ENCODE data around the gene GRAP2.
"Not testable (repeated sequence)": the region's sequence is repeated elsewhere in the genome, so short reads cannot be mapped to it uniquely, and the experiment has no call there.

GRAP2 gene

DNA sequence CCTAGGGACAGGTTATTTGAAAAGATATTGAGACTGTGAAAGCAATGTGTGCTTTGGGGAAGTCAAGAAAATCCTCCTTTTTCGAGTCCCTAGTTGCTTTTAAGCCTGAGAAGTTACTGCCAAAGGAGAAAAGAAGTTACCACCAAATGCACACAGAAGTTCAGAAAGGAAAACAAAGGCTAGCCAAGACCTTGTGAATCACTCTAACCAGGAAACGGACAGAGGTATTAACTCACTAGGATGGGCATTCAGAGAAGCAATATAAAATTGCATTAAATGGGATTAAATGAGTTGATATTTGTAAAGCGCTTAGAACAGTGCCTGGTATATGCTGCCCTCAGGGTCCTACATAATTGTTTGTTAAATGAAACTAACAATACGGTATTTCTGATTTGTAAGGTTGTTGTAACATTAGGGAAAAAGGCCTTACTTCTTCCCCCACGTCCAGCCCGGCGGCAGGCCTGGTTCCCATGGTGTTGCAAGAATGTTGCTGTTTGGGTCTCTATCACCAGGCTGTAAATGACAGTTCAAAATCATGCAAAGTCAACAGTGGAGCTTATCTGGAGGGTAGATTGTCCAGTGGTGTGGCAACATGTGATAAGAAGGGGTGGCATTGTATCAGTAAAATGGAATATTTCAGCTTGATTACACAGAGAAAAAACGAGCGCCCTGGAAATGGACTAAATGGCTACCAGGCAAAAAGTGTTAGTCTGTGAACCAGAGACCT is 66.4 kb downstream of the GRAP2 start:
- DNase-seq (ENCODE audit: low spot score) = no peak

DNA sequence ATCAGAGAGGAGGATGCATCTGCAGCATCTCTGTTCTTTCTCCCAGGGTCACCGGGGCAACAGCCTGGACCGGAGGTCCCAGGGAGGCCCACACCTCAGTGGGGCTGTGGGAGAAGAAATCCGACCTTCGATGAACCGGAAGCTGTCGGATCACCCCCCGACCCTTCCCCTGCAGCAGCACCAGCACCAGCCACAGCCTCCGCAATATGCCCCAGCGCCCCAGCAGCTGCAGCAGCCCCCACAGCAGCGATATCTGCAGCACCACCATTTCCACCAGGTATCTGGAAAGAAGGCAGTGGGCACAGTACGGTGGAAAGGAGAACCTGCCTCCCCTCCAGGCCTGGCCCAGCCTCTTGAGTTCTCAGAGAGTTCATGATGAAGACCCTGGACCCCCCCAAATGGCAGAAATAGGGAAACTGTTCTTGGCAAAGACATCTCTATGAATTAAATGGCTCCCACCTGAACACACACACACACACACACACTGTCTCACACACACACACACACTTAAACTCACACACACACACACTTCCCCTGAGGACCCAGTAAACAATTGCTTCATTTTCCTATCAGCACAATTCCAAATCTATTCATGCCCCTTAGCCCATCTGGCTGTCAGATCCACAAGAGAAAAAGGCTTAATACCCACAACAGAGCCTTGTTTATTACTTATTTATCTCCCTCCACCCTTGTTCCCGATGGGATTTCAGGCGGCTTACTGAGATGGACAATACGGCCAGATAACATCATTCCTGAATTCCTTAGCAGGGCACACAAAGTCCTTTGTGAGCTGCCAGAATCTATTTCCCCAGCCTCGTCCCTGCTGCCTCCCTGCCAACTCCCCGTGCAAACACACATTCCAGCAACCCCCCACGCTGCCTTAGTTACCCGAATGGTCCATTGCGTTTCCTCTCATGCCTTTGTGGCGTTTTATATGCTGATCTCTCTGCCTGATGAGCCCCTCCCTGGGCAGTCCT is 67.4 kb downstream of the GRAP2 start:
- DNase-seq (ENCODE audit: low spot score) = peak; percentile 65

DNA sequence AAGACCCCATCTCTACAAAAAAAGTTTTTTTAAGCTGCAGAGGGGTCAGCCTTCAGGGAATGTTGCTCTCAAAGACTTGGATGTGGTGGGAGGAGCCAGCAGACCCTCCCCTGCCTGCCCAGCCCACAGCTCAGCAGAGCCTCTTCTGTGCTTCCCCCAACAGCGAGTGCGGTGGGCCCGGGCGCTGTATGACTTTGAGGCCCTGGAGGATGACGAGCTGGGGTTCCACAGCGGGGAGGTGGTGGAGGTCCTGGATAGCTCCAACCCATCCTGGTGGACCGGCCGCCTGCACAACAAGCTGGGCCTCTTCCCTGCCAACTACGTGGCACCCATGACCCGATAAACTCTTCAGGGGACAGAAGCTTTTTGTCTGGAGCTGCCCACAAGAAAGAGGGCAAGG is 69.9 kb downstream of the GRAP2 start:
- DNase-seq (ENCODE audit: low spot score) = no peak

DNA sequence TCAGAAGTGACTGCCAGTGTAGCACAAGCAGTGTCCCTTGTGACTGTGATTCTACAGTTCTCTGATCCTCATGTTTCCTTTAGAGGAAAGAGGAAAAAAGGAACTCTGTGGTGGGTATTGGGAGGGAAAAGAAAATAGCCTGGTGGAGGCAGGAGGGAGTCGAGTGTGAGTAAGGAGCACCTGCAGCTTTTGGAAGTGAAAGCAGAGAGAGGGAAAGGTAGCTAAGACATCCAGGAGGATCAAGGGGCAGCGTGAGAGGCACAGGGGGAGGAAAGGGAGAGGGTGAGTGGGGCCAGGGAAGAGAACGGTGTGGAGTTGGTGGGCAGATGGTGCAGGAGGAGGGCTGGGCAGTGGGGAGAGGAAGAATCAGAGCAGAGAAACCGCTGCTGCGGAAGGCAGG is 71.8 kb downstream of the GRAP2 start:
- DNase-seq (ENCODE audit: low spot score) = no peak

DNA sequence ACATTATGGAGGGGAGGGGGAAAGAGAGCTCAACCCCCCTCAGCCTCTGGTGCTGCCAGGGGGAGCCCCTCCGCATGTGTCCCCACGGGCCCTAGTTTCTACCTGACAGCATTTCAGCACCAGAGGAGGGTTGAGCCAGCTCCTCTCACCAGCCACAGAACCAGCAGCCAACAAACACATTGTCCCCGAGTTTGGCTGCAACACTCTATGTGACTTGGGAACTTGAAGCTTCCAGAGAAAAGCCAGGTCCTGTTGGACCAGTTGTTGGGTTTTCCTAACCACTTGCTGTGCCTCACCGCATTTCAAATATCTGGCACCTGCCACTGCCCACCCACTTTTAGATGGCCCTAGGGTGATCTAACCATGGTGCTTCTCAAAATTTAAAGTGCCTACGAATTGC is 72.8 kb downstream of the GRAP2 start:
- DNase-seq (ENCODE audit: low spot score) = no peak

DNA sequence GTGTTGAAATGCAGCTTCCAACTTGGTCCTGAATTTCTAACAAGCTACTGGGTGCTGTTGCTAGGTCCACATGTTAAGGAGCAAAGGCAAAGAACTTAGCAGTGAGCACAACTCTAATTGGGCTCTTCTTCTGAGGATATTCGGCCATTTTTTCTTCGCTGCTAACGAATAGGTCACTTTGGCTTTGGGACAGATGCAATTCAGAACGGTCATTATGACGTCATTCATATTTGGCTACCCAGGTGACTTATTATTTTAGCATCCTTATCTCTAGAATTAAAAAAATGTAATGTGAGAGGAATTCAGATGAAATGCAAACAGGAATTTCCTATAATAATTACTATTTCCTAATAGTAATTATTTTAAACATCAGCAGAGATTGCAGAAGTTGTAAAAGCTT is 73.2 kb downstream of the GRAP2 start:
- DNase-seq (ENCODE audit: low spot score) = no peak

DNA sequence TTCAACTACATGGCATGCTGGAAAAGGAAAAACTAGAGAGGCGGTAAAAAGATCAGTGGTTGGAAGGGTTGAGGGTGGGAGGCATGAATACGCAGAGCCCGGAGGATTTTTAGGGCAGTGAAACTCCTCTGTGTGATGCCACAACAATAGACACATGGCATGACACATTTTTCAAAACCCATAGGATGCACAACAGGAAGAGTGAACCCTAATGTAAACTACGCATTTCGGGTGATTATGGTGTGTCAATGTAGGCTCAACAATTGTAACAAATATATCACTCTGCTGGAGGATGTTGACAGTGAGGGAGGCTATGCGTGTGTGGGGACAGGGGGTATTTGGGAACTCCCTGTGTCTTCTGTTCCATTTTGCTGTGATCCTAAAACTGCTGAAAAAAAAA is 78.2 kb downstream of the GRAP2 start:
- DNase-seq (ENCODE audit: low spot score) = no peak

DNA sequence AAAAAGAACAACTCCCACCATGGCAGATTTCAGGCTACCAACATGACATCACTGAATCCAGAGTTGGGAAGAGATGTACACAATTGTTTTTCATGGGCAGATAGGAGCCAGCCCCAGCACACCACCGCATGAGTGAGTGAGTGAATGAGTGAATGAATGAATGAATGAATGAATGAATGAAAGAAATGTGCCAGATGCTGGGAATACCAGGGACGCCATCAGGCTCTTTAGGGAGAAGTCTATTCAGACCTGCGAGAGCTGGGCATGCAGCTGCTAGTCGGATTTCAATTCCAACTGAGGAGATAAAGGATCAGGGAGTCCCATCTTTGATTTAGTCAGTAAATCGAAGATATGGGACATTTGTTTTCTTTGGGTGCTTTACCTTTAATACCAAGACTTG is 78.6 kb downstream of the GRAP2 start:
- DNase-seq (ENCODE audit: low spot score) = no peak

DNA sequence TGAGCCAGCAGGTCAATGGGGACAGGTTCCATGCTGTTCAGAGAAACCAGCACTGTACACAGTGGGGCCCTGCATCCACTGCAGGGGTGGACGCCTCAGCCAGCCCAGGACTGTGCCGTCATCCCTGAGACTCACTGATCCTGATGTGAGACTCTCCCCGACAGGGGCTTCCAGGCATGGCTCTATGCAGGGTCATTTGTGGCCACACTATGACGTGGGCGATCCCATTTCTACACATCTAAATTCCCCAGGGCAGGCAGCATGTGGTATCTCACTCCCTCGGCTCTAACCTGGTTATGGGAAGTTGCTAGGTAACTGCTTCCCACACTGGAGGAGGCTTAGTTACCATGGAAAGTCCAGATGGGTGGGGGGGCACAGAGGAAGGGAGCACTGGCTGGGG is 79.7 kb downstream of the GRAP2 start:
- no peak for DNase-seq (ENCODE audit: low spot score)

DNA sequence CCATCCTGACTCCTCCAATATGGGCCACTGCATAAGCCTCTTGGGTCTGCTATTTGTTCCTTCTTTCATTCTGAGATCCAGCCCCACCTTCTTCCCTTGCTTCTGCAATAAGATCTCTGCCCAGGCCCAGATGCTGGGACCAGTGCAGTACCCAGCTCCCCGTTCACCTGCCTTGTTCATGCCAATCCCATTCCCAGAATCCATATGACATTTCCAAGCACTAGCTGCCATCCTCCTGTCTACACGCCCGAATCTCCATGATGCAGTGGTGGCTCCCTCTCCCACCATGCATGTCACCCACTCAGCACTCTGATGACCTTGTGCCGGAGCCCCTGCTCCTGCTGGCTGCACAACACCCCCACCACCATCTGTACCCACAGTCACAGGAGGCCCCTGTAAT is 82.5 kb downstream of the GRAP2 start:
- DNase-seq (ENCODE audit: low spot score) = no peak

DNA sequence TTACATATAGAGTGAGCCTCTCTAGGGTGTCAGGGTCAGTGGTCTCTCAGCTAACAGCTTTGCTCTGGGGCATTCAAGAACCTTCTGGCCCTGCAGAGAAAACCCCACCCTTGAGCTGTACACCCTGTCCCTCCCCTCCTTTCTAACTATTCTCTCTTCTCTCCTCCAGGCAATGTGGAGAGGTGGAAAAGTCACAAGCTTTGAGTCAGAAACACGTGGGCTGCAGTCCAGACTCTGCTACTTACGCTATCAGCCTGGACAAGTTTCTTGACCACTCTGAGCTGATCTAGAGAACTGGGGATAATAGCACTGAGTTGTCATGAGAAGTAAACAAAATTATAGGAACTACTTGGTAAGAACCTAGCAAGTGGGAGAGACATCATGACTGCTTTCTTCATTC is 83.1 kb downstream of the GRAP2 start:
- no peak for DNase-seq (ENCODE audit: low spot score)

DNA sequence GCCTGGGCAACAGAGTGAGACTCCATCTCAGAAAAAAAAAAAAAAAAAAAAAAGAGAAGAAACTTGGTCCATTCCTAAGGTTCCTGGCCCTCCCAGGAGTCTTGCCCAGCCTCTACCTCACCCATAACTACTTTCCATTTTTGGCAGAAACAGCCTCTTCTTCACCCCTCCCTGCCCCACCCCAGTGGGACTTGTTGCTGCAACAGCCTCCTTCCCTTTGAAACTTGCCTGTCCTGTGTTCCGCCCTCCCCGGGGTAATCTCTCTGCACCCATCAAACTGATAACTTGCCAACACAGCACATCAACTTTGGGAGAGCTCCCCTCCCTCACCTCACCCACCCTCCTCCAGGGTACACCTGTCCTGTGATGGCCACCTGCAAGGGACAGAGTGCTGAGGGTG is 83.9 kb downstream of the GRAP2 start:
- DNase-seq (ENCODE audit: low spot score) = no peak

DNA sequence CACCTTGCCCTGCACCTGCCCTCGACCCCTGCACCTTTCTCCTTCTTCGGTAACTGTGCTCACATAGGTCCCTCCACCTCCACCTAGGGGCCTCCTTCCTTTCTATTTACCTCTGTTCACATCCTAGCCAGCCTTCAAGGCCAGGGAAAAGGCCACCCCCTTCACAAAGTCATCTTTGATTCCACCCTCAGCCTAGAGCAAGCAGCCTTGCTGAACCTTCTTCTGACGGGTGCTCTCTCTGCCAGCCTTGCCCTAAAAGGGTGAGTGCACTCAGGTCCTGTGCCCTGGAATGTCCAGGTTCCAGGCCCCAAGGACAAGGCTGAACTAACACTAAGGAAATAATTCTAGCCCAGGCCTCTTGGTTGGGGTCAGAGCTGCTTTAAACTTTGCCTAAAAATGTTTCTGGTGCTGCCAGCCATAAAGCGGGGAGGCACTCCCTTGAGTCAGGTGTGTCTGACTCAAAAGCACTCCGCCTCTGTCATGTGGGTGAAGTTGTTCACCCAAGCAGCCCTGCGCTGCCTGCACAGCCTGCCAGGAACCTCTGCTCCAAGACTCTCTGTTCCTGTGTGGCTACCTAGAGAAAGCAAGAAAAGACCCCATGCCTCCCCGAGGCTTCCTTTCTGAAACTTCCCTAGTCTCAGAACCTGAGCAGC is 84.6 kb downstream of the GRAP2 start:
- no peak for DNase-seq (ENCODE audit: low spot score)

DNA sequence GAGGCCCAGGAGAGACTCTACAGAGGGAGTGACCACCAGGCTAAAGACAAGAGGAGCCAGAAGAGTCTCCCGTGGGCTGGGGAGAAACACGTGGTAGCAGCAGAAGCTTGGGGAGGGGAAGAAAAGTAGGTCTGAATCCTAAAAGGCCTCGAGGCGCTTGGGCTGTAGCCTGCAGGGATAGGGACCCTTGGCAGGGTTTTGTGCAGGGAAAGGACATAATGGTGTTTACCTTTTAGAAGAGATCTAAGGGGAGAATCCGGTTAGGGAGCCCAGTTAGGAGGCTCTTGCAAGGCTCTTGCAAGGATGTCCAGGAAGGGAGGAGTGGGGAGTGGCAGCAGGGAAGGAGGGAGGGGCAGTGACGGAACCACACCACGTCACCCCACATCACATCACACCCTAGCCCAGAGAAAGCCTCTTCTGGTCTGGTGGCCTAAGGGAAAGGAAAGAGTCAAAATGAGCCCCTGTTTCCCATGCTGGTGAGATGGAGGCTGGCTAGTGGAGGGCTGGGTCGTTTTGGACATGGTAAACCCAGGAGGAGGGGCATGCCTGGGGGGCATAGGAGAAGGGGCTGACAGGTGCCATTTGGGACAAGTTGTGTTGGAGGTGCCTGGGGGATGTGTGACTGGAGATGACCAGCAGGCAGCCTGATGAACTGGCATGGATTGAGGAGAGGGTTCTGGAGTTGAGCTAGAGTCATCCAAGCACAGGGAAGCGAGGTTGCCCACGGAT is 87.7 kb downstream of the GRAP2 start:
- DNase-seq (ENCODE audit: low spot score) = no peak

DNA sequence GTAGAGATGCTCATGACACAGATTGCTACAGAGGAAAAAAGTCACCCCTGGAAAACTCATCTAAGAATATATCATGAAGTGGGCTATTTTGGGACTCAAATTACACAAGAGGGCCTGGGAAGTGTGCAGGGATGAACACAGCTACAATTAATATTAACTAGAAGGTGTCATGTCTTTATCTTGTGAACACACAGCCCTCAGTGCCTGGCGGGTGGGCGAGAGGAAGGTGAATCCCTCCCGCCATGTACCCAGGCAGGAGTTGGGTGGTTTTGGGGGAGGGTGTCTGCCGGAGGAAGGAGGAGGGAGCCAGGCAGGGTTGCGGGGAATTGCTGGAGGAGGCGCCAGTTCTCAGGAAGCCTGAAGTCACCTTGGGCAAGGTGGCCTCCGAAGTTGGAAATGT is 88.7 kb downstream of the GRAP2 start:
- DNase-seq (ENCODE audit: low spot score) = no peak

DNA sequence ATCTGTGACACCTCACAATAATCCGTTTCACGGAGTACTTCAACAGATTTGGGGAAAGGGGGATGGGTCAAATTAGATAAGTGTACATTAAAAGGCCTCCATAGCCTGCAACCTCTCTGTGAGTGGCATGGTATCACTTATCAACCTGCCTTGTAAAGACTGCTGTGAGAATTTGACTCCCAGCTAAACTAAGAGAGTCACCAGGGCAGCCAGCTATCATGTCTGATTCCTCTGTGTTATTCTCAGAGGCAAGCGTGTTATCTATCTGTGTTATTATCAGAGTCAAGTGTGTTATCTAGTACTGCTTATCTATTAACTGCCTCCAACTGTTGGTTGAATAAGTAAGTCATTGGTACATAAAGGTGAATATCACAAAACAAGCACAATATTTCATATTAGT is 89.8 kb downstream of the GRAP2 start:
- DNase-seq (ENCODE audit: low spot score) = no peak

DNA sequence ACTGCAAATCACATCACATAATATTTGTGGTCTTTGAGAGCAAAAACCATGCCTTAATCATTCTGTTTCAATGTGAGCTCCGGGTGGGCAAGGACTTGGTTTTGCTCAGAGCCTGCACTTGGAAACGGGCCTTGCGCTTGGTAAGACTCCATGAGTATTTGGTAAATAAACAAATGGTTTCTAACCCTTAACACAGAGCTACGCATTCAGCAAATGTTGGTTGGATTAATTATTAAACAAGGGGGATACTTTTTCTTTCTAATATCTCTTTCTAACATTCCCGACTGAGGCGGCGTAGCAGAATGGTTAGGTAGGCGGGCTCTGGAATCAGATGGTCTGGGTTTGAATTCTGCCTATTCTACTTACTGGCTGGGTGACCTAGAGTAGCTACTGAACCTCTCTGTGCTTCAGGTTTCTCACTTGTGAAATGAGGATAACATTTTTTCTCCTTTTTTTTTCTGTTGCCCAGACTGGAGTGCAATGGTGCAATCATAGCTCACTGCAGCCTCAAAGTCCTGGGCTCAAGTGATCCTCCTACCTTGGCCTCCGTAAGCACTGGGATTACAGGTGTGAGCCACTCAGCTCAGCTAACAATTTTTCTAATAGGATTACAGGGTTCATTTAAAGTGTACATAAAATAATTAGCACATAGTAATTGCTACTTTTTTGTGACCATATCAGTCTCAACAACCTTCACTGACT is 90.4 kb downstream of the GRAP2 start:
- DNase-seq (ENCODE audit: low spot score) = no peak

DNA sequence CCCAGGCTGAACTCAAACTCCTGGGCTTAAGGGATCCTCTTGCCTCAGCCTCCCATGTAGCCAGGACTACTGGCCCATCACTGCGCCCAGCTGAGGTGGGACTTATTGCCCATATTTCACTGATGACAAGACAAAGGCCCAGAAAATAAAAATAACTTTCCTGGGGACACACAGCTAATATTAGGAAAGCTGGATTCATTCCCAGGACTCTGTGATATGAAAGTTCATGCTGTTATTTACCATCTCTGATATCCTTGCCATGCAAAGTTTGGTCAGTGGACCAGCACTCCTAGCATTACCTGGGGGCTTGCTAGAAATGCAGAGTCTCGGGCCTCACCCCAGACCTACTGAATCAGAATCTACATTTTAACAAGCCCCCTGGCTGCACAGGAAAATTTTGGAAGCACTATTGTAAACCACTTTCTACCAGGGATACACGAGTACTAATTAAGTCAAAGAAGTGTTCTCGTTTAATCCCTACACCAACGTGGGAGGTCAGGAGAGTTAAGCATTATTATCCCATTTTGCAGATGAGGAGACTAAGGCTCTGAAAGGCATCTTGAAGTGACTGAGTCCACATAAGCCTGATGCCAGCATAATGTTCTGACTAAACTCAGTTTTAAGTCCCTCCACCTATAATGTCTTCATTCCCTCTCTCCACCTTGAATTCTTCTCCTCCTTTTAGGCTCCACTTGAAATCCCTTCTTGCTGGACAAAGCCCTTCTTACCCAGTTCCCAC is 91.4 kb downstream of the GRAP2 start:
- DNase-seq (ENCODE audit: low spot score) = no peak

DNA sequence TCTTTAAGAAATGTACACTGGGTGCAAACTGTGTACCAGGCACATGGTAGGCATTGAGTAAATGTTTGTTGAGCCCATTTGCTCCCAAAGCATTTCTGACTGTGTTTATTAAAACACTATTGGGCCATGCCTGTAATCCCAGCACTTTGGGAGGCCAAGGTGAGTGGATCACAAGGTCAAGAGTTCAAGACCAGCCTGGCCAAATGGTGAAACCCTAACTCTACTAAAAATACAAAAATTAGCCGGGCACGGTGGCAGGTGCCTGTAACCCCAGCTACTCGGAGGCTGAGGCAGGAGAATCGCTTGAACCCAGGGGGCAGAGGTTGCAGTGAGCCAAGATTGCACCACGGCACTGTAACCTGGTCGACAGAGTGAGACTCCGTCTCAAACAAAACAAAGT is 92.0 kb downstream of the GRAP2 start:
- not testable (repeated sequence) for DNase-seq (ENCODE audit: low spot score)

DNA sequence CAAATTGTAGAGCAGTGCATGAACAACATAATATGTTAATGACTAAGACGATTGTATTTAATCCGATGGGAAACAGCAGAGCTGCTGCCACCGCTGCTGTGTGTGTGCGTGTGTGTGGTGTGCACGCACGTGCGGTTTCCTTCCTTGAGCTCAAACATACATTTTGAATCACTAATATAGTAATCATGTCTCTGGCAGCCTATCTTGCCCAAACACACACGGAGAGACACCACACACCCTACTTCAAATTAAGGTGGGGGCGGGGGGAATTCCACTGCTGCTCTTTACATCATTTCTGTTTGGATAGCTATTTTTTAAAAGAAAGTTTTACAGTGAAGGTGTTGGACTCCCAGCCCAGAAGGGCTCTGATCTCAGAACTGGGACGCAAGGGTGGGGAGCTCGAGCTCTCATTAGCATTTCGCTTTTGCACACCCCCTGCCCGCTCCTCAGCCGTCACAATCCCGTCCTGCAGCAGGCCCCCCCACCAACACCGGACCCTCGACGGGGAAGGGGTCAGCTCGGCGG is 93.2 kb downstream of the GRAP2 start:
- no peak for DNase-seq (ENCODE audit: low spot score)

Data from pons (tissue), 1 donor.